ENCODE results near the gene CCDC70.

CCDC70 gene

DNA sequence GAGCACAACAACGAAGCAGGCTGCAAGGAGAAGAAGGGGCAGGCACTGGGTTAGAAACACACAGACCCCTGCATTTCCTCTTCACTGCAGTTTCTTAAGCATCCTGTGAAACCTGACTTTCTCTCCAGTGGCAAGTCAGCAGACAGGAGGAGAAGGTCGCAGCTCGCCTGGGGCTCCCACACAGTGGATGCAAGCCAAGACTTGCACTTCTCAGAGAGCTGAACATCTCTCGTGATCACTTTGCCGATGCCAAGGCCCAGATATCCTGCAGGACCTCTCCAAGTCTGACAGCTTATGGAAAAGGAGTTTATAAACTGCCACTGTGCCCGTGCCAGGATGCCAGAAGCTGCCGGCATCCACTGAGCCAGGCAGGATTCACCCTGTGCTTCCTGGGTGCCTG is 35.2 kb upstream of the CCDC70 start:
- Histone ChIP-seq H2BK120ac (ENCODE audit: low read depth, low read length) (no peak overlapping the region), H2AK5ac (ENCODE audit: low read length) (no peak overlapping the region), H3K4me3 (ENCODE audit: low read length) (no peak overlapping the region), H3K79me2 (ENCODE audit: control insufficient read depth, insufficient read depth, low read length) (no peaks in the 10 kb centered on the region), H4K5ac (ENCODE audit: low read length) (no peak overlapping the region), H2BK15ac (replicated peaks; ENCODE audit: low read depth) (no peak overlapping the region), H3K27me3 (ENCODE audit: insufficient read depth, low read length, poor library complexity) (no peaks in the 10 kb centered on the region), H3K79me1 (ENCODE audit: low read length) (no peaks in the 10 kb centered on the region), H3K18ac (ENCODE audit: low read length) (no peak overlapping the region), H3K56ac (ENCODE audit: low read length) (no peak overlapping the region), H3K36me3 (ENCODE audit: control insufficient read depth, insufficient read depth, low read length) (no peaks in the 10 kb centered on the region), H3K23ac (ENCODE audit: low read length) (no peak overlapping the region), H3K4me1 (ENCODE audit: control insufficient read depth, low read depth, low read length) (peaks cover 5% of the 10 kb centered on the region), H3K9ac (ENCODE audit: low read length) (no peak overlapping the region), H3K4ac (ENCODE audit: low read depth, low read length) (no peak overlapping the region), H3K4me2 (ENCODE audit: low read length) (no peak overlapping the region), H2BK5ac (ENCODE audit: low read length) (no peak overlapping the region), H3K27ac (ENCODE audit: low read depth, low read length) (no peak overlapping the region), H4K8ac (ENCODE audit: low read depth, low read length) (no peak overlapping the region)
- WGBS (ENCODE audit: extremely low coverage, insufficient coverage, low lambda C conversion rate) = no CpG with 5 or more reads among the region's 7 CpGs
- DNase-seq = no peak

DNA sequence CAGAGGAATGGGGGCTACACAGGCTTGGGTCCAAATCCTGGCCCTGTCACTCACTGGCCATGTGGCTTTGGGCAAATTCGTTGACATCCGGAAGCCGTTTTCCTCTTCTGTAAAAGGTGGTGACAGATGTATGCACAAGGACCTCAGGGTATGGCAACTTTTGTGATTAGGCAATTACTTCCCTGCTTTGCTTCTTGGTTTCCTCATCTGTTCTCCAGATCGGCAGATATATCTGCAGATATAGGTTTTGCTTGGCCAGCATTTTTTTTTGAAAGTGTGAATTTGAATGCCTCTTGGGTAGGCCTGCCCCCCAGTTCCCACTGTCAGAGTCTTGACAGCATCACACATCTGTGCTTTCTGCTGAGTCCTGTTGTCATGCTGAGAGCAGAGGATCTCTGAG is 34.5 kb upstream of the CCDC70 start:
- Histone ChIP-seq H3K56ac (ENCODE audit: low read length) (no peak overlapping the region), H3K9ac (ENCODE audit: low read length) (no peak overlapping the region), H3K27me3 (ENCODE audit: insufficient read depth, low read length, poor library complexity) (no peaks in the 10 kb centered on the region), H3K79me2 (ENCODE audit: control insufficient read depth, insufficient read depth, low read length) (no peaks in the 10 kb centered on the region), H4K5ac (ENCODE audit: low read length) (no peak overlapping the region), H3K4me3 (ENCODE audit: low read length) (no peak overlapping the region), H3K18ac (ENCODE audit: low read length) (no peak overlapping the region), H2AK5ac (ENCODE audit: low read length) (no peak overlapping the region), H3K23ac (ENCODE audit: low read length) (no peak overlapping the region), H3K4ac (ENCODE audit: low read depth, low read length) (no peak overlapping the region), H3K27ac (ENCODE audit: low read depth, low read length) (no peak overlapping the region), H4K8ac (ENCODE audit: low read depth, low read length) (no peak overlapping the region), H3K36me3 (ENCODE audit: control insufficient read depth, insufficient read depth, low read length) (no peaks in the 10 kb centered on the region), H3K4me2 (ENCODE audit: low read length) (no peak overlapping the region), H2BK5ac (ENCODE audit: low read length) (no peak overlapping the region), H3K79me1 (ENCODE audit: low read length) (no peaks in the 10 kb centered on the region), H3K4me1 (ENCODE audit: control insufficient read depth, low read depth, low read length) (peaks cover 5% of the 10 kb centered on the region), H2BK120ac (ENCODE audit: low read depth, low read length) (no peak overlapping the region), H2BK15ac (replicated peaks; ENCODE audit: low read depth) (no peak overlapping the region)
- no peak for DNase-seq
- no CpG with 5 or more reads among the region's 4 CpGs for WGBS (ENCODE audit: extremely low coverage, insufficient coverage, low lambda C conversion rate)

DNA sequence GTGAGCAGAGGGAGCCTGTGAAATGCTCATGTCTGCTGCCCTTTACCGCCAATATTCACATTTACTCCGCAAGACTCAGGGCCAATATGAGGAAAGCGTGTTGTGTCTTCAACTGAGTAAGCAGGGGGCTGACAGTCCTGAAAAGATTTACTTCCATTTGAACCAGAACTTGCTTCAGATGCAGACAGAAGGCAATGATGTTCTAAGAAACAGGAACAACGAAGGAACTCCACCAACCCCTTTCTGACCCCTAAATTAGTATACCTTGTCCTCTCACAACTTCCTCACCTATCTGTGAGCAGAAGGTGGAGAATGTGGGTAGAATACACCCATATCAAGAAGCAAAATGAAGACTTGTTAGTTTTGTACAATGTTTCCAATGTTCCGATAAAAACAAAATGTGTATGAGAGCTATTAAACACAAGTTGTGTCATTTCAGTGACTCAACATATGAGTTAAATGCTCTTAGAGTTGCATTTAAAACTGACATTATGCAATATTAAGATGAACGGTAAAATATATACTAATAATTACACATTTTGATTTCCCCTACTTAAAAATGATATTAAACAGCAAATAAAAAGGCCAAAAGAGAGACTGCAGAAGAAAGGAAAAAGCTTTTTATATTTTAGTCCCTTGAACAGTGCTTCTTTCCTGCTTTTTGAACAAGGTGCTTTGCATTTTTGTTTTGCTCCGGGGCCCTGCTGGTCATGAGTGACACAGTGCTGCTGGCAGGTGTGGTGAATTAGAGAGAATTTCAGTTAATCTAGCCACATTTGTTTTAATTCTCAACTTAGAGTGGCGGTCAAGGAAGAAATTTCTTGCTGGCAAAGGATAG is 32.8 kb upstream of the CCDC70 start:
- Histone ChIP-seq H2BK120ac (ENCODE audit: low read depth, low read length) (no peak overlapping the region), H3K4me2 (ENCODE audit: low read length) (no peak overlapping the region), H3K18ac (ENCODE audit: low read length) (no peak overlapping the region), H3K27ac (ENCODE audit: low read depth, low read length) (no peak overlapping the region), H3K9ac (ENCODE audit: low read length) (no peak overlapping the region), H3K27me3 (ENCODE audit: insufficient read depth, low read length, poor library complexity) (no peaks in the 10 kb centered on the region), H2BK5ac (ENCODE audit: low read length) (no peak overlapping the region), H2BK15ac (replicated peaks; ENCODE audit: low read depth) (no peak overlapping the region), H3K4me3 (ENCODE audit: low read length) (no peak overlapping the region), H3K36me3 (ENCODE audit: control insufficient read depth, insufficient read depth, low read length) (no peaks in the 10 kb centered on the region), H4K5ac (ENCODE audit: low read length) (no peak overlapping the region), H3K56ac (ENCODE audit: low read length) (no peak overlapping the region), H2AK5ac (ENCODE audit: low read length) (no peak overlapping the region), H3K4ac (ENCODE audit: low read depth, low read length) (no peak overlapping the region), H3K79me2 (ENCODE audit: control insufficient read depth, insufficient read depth, low read length) (no peaks in the 10 kb centered on the region), H3K4me1 (ENCODE audit: control insufficient read depth, low read depth, low read length) (peaks cover 5% of the 10 kb centered on the region), H4K8ac (ENCODE audit: low read depth, low read length) (no peak overlapping the region), H3K79me1 (ENCODE audit: low read length) (no peaks in the 10 kb centered on the region), H3K23ac (ENCODE audit: low read length) (no peak overlapping the region)
- DNase-seq = no peak
- no CpG with 5 or more reads among the region's 8 CpGs for WGBS (ENCODE audit: extremely low coverage, insufficient coverage, low lambda C conversion rate)

DNA sequence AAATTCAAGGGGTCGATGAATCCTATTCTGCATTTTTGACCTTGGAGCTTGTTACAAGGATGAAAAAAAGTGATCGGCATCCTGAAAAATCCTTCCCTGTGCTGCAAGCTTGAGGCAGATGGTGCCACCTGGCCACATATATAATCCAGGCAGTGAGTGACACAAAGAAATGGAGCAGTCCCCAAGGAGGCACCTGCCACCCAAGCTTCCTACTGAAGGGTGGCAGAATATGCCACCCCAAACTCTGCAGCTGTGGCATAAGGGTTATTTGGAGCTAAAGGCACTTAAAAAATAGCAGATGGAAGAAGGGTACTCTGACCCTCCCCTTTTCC is 32.2 kb upstream of the CCDC70 start:
- Histone ChIP-seq H2BK120ac (ENCODE audit: low read depth, low read length) (no peak overlapping the region), H3K4ac (ENCODE audit: low read depth, low read length) (no peak overlapping the region), H3K4me2 (ENCODE audit: low read length) (no peak overlapping the region), H3K56ac (ENCODE audit: low read length) (no peak overlapping the region), H2BK15ac (replicated peaks; ENCODE audit: low read depth) (no peak overlapping the region), H3K27me3 (ENCODE audit: insufficient read depth, low read length, poor library complexity) (no peaks in the 10 kb centered on the region), H4K5ac (ENCODE audit: low read length) (no peak overlapping the region), H3K27ac (ENCODE audit: low read depth, low read length) (no peak overlapping the region), H3K18ac (ENCODE audit: low read length) (no peak overlapping the region), H3K4me1 (ENCODE audit: control insufficient read depth, low read depth, low read length) (peaks cover 5% of the 10 kb centered on the region), H3K9ac (ENCODE audit: low read length) (no peak overlapping the region), H4K8ac (ENCODE audit: low read depth, low read length) (no peak overlapping the region), H2BK5ac (ENCODE audit: low read length) (no peak overlapping the region), H3K36me3 (ENCODE audit: control insufficient read depth, insufficient read depth, low read length) (no peaks in the 10 kb centered on the region), H2AK5ac (ENCODE audit: low read length) (no peak overlapping the region), H3K4me3 (ENCODE audit: low read length) (no peak overlapping the region), H3K79me1 (ENCODE audit: low read length) (no peaks in the 10 kb centered on the region), H3K23ac (ENCODE audit: low read length) (no peak overlapping the region), H3K79me2 (ENCODE audit: control insufficient read depth, insufficient read depth, low read length) (no peaks in the 10 kb centered on the region)
- WGBS (ENCODE audit: extremely low coverage, insufficient coverage, low lambda C conversion rate) = no CpG with 5 or more reads among the region's 2 CpGs
- no peak for DNase-seq

DNA sequence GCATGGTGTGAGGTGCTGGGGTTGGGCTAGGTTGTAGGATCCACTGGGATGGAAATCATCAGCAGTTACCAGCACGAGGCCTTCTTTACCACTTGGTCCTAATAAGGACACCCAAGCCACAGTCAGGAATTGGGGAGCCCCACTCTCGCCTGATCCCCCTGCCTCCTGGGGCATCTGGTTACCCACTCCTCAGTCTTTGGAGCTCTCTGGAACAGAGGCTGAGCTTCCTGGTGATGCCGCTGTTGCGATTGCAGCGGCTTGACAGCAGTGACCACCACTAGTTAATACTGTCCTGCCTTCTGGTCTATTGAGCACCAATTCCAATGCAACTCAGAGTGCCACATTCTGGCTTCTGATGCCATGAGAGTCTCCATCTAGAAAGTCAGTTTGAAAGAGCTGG is 30.2 kb upstream of the CCDC70 start:
- Histone ChIP-seq H2BK5ac (ENCODE audit: low read length) (no peak overlapping the region), H2BK15ac (replicated peaks; ENCODE audit: low read depth) (no peak overlapping the region), H3K4me3 (ENCODE audit: low read length) (no peak overlapping the region), H3K4me1 (ENCODE audit: control insufficient read depth, low read depth, low read length) (no peaks in the 10 kb centered on the region), H3K56ac (ENCODE audit: low read length) (no peak overlapping the region), H3K9ac (ENCODE audit: low read length) (no peak overlapping the region), H3K79me1 (ENCODE audit: low read length) (no peaks in the 10 kb centered on the region), H3K23ac (ENCODE audit: low read length) (no peak overlapping the region), H3K36me3 (ENCODE audit: control insufficient read depth, insufficient read depth, low read length) (no peaks in the 10 kb centered on the region), H2AK5ac (ENCODE audit: low read length) (no peak overlapping the region), H2BK120ac (ENCODE audit: low read depth, low read length) (no peak overlapping the region), H3K27me3 (ENCODE audit: insufficient read depth, low read length, poor library complexity) (no peaks in the 10 kb centered on the region), H4K8ac (ENCODE audit: low read depth, low read length) (no peak overlapping the region), H3K4me2 (ENCODE audit: low read length) (no peak overlapping the region), H3K18ac (ENCODE audit: low read length) (no peak overlapping the region), H3K4ac (ENCODE audit: low read depth, low read length) (no peak overlapping the region), H4K5ac (ENCODE audit: low read length) (no peak overlapping the region), H3K79me2 (ENCODE audit: control insufficient read depth, insufficient read depth, low read length) (no peaks in the 10 kb centered on the region), H3K27ac (ENCODE audit: low read depth, low read length) (no peak overlapping the region)
- no CpG with 5 or more reads among the region's 5 CpGs for WGBS (ENCODE audit: extremely low coverage, insufficient coverage, low lambda C conversion rate)
- no peak for DNase-seq

All from mesendoderm (in vitro differentiated cells).